Right hindlimb (tissue), 1 donor: Measurements from ENCODE around the gene SLC9A1.
"Not testable (repeated sequence)": the region's sequence is repeated elsewhere in the genome, so short reads cannot be mapped to it uniquely, and the experiment has no call there.

Source experiments
- DNase-seq: peaks from one replicate; pipeline ENCODE4 v3.0.0-alpha.2; 2018

Gene SLC9A1

GRCh38 chr1:27154991-27155781 lies at the start of gene SLC9A1:
Gene SLC9A1, minus strand, starts transcription at chr1:27155125. Its CDS starts 791 bp downstream, at chr1:27154334.
- DNase-seq = peak; percentile 97

GRCh38 chr1:27203946-27204345 lies 49.0 kb upstream of the SLC9A1 start:
- no peak for DNase-seq

GRCh38 chr1:27201295-27201694 lies 46.4 kb upstream of the SLC9A1 start:
- no peak for DNase-seq

GRCh38 chr1:27193194-27193593 lies 38.3 kb upstream of the SLC9A1 start:
- DNase-seq = no peak

GRCh38 chr1:27192039-27192529 lies 37.2 kb upstream of the SLC9A1 start:
- DNase-seq = no peak

- DNase-seq = not testable (repeated sequence)
Measured at GRCh38 chr1:27184665-27185064, 29.7 kb upstream of the SLC9A1 start.

GRCh38 chr1:27179979-27180378 lies 25.1 kb upstream of the SLC9A1 start:
- DNase-seq = no peak

- DNase-seq = no peak
Measured at GRCh38 chr1:27179379-27179778, 24.5 kb upstream of the SLC9A1 start.

GRCh38 chr1:27176954-27177353 lies 22.0 kb upstream of the SLC9A1 start:
- no peak for DNase-seq

- DNase-seq = no peak
Measured at GRCh38 chr1:27176323-27176722, 21.4 kb upstream of the SLC9A1 start.

- DNase-seq = not testable (repeated sequence)
Measured at GRCh38 chr1:27172992-27173391, 18.1 kb upstream of the SLC9A1 start.

- DNase-seq = no peak
Measured at GRCh38 chr1:27166929-27167328, 12.0 kb upstream of the SLC9A1 start.

- DNase-seq = no peak
Measured at GRCh38 chr1:27166351-27166802, 11.5 kb upstream of the SLC9A1 start.

- no peak for DNase-seq
Measured at GRCh38 chr1:27163093-27163492, 8.2 kb upstream of the SLC9A1 start.

GRCh38 chr1:27162090-27162489 lies 7.2 kb upstream of the SLC9A1 start:
- no peak for DNase-seq

- no peak for DNase-seq
Measured at GRCh38 chr1:27161594-27161993, 6.7 kb upstream of the SLC9A1 start.

GRCh38 chr1:27157194-27157593 lies 2.3 kb upstream of the SLC9A1 start:
- no peak for DNase-seq

- DNase-seq = no peak
Measured at GRCh38 chr1:27154469-27154990, 395 bp downstream of the SLC9A1 start.

GRCh38 chr1:27153927-27154358 lies 982 bp downstream of the SLC9A1 start:
- no peak for DNase-seq

- DNase-seq = no peak
Measured at GRCh38 chr1:27153549-27153886, 1.4 kb downstream of the SLC9A1 start.

GRCh38 chr1:27152829-27153548 lies 1.9 kb downstream of the SLC9A1 start:
- DNase-seq = no peak

GRCh38 chr1:27152004-27152828 lies 2.7 kb downstream of the SLC9A1 start:
- no peak for DNase-seq

- DNase-seq = no peak
Measured at GRCh38 chr1:27150641-27151040, 4.3 kb downstream of the SLC9A1 start.
